Measurements from ENCODE around the gene DNTT. TPM values are rescaled to one million over a fixed set of nuclear protein-coding genes. Genes with fewer than 3 reads are reported as not detected.
A peak's percentile ranks its signal among the peaks of the same experiment; 100 is the strongest.

DNTT gene
- polyA plus RNA-seq, 2 of the 4 experiments (the other 2 are of a cell fraction) = not detected

DNA sequence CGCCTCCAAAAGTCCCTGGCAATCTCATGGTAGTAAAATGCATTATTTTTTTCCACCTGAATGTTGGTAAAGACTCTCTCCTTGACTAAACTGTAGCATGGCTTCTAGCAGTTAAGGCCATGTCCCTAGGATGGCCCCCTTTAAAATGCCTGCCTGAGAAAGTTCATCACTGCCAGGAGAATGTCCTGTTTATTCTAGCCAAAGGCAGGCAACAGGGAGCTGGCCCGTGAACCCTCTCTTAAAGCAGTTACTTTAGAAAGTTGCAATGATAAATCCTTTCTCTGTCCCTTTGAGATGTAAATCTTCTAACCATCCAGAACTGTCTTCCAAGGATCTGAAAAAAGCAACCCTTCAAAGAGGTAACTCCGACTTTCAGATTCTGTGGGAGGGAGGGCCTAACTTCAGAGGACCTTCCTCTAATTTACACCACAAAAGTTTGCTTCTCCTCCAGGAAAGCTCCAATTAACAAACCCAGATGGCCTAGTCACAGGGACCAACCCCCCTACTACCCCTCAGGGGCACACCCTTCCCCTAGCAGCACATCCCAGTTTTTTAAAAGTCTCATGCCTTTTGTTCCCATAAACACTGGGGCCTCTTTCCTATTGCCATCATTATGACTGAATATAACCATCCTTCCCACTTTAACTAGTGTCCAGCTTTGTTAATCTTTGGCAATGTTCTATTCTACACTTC, 5.5 kb downstream of the DNTT start:
- H3K4me2 ChIP-seq = no peak overlapping the region
- ChIA-PET CTCF (interaction anchor here (0.7 kb wide), 1 partner anchor 293 kb away, joined by 3 read pairs; no protein-coding TSS in a partner anchor), POLR2A (no interaction called here)
- H3K27ac ChIP-seq = no peak overlapping the region
- TF ChIP-seq MAZ (IDR thresholded peaks at IDR 0.05; ENCODE audit: borderline replicate concordance, low read depth, low read length) (no peak), CHD2 (IDR thresholded peaks at IDR 0.05; ENCODE audit: low read length, partially characterized antibody) (no peak), MYC (IDR thresholded peaks at IDR 0.05; ENCODE audit: borderline replicate concordance, low read length) (no peak), HOXB5 (CRISPR knock-in tag; IDR thresholded peaks at IDR 0.05) (no peak), RARB (CRISPR knock-in tag; IDR thresholded peaks at IDR 0.05) (no peak), ZSCAN20 (CRISPR knock-in tag; IDR thresholded peaks at IDR 0.05) (no peak), RCOR1 (IDR thresholded peaks at IDR 0.05; ENCODE audit: low read depth, low read length) (no peak), GATA3 (IDR thresholded peaks at IDR 0.05; ENCODE audit: borderline replicate concordance) (no peak), POLR2A (IDR thresholded peaks at IDR 0.05; ENCODE audit: low read length) (no peak)
- TF ChIP-seq, protein P1, sequence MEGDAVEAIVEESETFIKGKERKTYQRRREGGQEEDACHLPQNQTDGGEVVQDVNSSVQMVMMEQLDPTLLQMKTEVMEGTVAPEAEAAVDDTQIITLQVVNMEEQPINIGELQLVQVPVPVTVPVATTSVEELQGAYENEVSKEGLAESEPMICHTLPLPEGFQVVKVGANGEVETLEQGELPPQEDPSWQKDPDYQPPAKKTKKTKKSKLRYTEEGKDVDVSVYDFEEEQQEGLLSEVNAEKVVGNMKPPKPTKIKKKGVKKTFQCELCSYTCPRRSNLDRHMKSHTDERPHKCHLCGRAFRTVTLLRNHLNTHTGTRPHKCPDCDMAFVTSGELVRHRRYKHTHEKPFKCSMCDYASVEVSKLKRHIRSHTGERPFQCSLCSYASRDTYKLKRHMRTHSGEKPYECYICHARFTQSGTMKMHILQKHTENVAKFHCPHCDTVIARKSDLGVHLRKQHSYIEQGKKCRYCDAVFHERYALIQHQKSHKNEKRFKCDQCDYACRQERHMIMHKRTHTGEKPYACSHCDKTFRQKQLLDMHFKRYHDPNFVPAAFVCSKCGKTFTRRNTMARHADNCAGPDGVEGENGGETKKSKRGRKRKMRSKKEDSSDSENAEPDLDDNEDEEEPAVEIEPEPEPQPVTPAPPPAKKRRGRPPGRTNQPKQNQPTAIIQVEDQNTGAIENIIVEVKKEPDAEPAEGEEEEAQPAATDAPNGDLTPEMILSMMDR (IDR thresholded peaks at IDR 0.05) = no peak
- TF ChIP-seq, protein P2, sequence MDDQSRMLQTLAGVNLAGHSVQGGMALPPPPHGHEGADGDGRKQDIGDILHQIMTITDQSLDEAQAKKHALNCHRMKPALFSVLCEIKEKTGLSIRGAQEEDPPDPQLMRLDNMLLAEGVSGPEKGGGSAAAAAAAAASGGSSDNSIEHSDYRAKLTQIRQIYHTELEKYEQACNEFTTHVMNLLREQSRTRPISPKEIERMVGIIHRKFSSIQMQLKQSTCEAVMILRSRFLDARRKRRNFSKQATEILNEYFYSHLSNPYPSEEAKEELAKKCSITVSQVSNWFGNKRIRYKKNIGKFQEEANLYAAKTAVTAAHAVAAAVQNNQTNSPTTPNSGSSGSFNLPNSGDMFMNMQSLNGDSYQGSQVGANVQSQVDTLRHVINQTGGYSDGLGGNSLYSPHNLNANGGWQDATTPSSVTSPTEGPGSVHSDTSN (IDR thresholded peaks at IDR 0.05) = no peak
- H3K9me3 ChIP-seq = no peaks in the 10 kb centered on the region
- 72% methylated on average over 3 of the region's 3 CpGs for WGBS (ENCODE audit: missing lambda C conversion rate)
- no peak overlapping the region for H3K4me3 ChIP-seq
- ATAC-seq (no peak), FAIRE-seq (no peak), DNase-seq (ENCODE audit: low read depth in 1 of 2, low spot score in 1 of 2) (no peak)
- no peaks in the 10 kb centered on the region for H3K4me1 ChIP-seq

DNA sequence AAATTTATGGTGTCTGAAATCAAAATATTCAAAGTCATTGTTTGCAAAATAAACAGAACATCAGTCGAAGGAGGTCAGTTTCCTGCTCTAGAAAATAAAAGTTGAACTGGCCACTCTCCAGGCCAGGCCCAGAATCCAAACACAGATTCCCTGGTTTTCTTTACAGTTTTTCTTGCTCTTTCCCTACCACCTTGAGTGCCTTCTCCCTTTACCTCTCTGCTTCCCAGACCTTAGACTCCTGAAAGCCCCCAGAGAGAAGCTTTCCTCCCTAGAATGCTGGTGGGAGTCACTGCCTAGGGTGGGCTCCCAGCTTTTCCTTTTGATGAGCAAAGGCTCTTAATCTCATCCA, 6.1 kb downstream of the DNTT start:
- DNase-seq (ENCODE audit: low read depth in 1 of 2, low spot score in 1 of 2) (no peak), FAIRE-seq (peak; percentile 13), ATAC-seq (no peak)
- H3K4me2 ChIP-seq = no peak overlapping the region
- no peak overlapping the region for H3K4me3 ChIP-seq
- TF ChIP-seq FOSB (CRISPR knock-in tag; IDR thresholded peaks at IDR 0.05) (no peak), ZC3H11A (IDR thresholded peaks at IDR 0.05) (no peak), JUN (IDR thresholded peaks at IDR 0.05) (no peak), POLR2AphosphoS2 (conservative IDR thresholded peaks at IDR 0.05; ENCODE audit: low read length) (no peak), HOXA7 (CRISPR knock-in tag; IDR thresholded peaks at IDR 0.05) (no peak), KDM5A (IDR thresholded peaks at IDR 0.05) (no peak)
- TF ChIP-seq, protein P3, sequence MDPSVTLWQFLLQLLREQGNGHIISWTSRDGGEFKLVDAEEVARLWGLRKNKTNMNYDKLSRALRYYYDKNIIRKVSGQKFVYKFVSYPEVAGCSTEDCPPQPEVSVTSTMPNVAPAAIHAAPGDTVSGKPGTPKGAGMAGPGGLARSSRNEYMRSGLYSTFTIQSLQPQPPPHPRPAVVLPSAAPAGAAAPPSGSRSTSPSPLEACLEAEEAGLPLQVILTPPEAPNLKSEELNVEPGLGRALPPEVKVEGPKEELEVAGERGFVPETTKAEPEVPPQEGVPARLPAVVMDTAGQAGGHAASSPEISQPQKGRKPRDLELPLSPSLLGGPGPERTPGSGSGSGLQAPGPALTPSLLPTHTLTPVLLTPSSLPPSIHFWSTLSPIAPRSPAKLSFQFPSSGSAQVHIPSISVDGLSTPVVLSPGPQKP (IDR thresholded peaks at IDR 0.05; ENCODE audit: low read depth, low read length) = no peak
- H3K9me3 ChIP-seq = no peaks in the 10 kb centered on the region
- CTCF ChIA-PET = interaction anchor here (0.7 kb wide), 1 partner anchor 293 kb away, joined by 3 read pairs; no protein-coding TSS in a partner anchor
- H3K4me1 ChIP-seq = no peaks in the 10 kb centered on the region
- WGBS (ENCODE audit: missing lambda C conversion rate) = 8% methylated on average over 1 of the region's 1 CpG
- no peak overlapping the region for H3K27ac ChIP-seq
- POLR2A ChIA-PET = no interaction called here

DNA sequence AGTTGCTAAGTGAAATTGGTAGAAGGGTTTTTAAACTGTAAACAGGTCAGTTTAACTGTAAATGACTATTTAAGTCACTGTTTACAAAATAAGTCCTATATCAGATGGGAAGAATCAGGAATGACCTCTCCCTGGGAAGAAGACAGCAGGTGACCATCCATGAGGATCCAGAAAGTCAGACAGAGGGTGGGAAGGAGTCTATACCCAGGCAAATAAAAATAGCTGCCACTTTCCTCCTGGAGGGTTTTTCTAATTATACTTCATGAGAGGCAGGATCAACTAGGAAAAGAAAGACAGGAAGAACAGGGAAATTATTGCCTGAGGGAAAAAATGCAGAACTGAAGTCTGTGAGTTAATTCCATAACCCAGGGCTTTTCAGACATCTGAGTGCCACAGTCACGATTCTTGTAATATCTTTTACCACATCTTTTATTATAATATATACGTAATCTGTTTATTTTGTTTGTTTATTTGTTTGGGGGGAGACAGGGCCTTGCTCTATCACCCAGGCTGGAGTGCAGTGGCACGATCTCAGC, 7.0 kb downstream of the DNTT start:
- Histone ChIP-seq H3K27ac (no peak overlapping the region), H3K4me3 (no peak overlapping the region), H3K9me3 (no peaks in the 10 kb centered on the region), H3K4me1 (no peaks in the 10 kb centered on the region), H3K4me2 (no peak overlapping the region)
- CTCF ChIA-PET = interaction anchor here (1.5 kb wide), 1 partner anchor 18 kb away, joined by 3 read pairs; no protein-coding TSS in a partner anchor
- FAIRE-seq (no peak), ATAC-seq (no peak), DNase-seq (ENCODE audit: low read depth in 1 of 2, low spot score in 1 of 2) (no peak)
- WGBS (ENCODE audit: missing lambda C conversion rate) = 56% methylated on average over 3 of the region's 3 CpGs
- POLR2A ChIA-PET = no interaction called here
- TF ChIP-seq, protein P1 (IDR thresholded peaks at IDR 0.05) = no peak
- TF ChIP-seq, protein P4, sequence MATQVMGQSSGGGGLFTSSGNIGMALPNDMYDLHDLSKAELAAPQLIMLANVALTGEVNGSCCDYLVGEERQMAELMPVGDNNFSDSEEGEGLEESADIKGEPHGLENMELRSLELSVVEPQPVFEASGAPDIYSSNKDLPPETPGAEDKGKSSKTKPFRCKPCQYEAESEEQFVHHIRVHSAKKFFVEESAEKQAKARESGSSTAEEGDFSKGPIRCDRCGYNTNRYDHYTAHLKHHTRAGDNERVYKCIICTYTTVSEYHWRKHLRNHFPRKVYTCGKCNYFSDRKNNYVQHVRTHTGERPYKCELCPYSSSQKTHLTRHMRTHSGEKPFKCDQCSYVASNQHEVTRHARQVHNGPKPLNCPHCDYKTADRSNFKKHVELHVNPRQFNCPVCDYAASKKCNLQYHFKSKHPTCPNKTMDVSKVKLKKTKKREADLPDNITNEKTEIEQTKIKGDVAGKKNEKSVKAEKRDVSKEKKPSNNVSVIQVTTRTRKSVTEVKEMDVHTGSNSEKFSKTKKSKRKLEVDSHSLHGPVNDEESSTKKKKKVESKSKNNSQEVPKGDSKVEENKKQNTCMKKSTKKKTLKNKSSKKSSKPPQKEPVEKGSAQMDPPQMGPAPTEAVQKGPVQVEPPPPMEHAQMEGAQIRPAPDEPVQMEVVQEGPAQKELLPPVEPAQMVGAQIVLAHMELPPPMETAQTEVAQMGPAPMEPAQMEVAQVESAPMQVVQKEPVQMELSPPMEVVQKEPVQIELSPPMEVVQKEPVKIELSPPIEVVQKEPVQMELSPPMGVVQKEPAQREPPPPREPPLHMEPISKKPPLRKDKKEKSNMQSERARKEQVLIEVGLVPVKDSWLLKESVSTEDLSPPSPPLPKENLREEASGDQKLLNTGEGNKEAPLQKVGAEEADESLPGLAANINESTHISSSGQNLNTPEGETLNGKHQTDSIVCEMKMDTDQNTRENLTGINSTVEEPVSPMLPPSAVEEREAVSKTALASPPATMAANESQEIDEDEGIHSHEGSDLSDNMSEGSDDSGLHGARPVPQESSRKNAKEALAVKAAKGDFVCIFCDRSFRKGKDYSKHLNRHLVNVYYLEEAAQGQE (IDR thresholded peaks at IDR 0.05) = no peak
- TF ChIP-seq TFCP2L1 (CRISPR knock-in tag; IDR thresholded peaks at IDR 0.05) = no peak
- no peak for TF ChIP-seq CHD2 (IDR thresholded peaks at IDR 0.05; ENCODE audit: low read length, partially characterized antibody)
- no peak for TF ChIP-seq TP53 (CRISPR knock-in tag; IDR thresholded peaks at IDR 0.05)
- no peak for TF ChIP-seq CEBPB (IDR thresholded peaks at IDR 0.05)
- TF ChIP-seq KDM5A (IDR thresholded peaks at IDR 0.05) = no peak
- TF ChIP-seq MAZ (IDR thresholded peaks at IDR 0.05; ENCODE audit: borderline replicate concordance, low read depth, low read length) = no peak

Measured in A549 (cell line).